Measurements from ENCODE around the gene TRPV2.

The TRPV2 gene

GRCh38 chr17:16425698-16426659, 10.6 kb downstream of the TRPV2 start:
- ChIA-PET POLR2A (interaction anchor here (0.7 to 6.8 kb wide), 4 partner anchors 8 to 45 kb away, joined by 3 to 175 read pairs (median 3); partner anchors contain the start of gene UBB), CTCF (interaction anchor here (2.3 to 2.4 kb wide), 2 partner anchors 13 to 96 kb away, joined by 22 to 25 read pairs; no protein-coding TSS in a partner anchor)
- no peak for DNase-seq (ENCODE audit: extremely low spot score)
- no peak for TF ChIP-seq SUZ12 (IDR thresholded peaks at IDR 0.05)
- TF ChIP-seq ARNT (IDR thresholded peaks at IDR 0.05) = no peak
- TF ChIP-seq FOXK2 (IDR thresholded peaks at IDR 0.05) = no peak
- no peak for TF ChIP-seq LEF1 (IDR thresholded peaks at IDR 0.05; ENCODE audit: borderline replicate concordance)
- TF ChIP-seq HDGF (IDR thresholded peaks at IDR 0.05; ENCODE audit: borderline replicate concordance) = no peak
- TF ChIP-seq FOXM1 (IDR thresholded peaks at IDR 0.05; ENCODE audit: borderline replicate concordance) = no peak

- DNase-seq (ENCODE audit: extremely low spot score) = no peak
- CTCF ChIA-PET = interaction anchor here (0.9 to 2.4 kb wide), 7 partner anchors 7 to 95 kb away, joined by 3 to 25 read pairs (median 8); no protein-coding TSS in a partner anchor
- POLR2A ChIA-PET = interaction anchor here (1.2 to 6.8 kb wide), 3 partner anchors 12 to 90 kb away, joined by 3 to 175 read pairs (median 12); partner anchors contain the start of gene UBB
- TF ChIP-seq HDGF (IDR thresholded peaks at IDR 0.05; ENCODE audit: borderline replicate concordance) (no peak), ZNF384 (IDR thresholded peaks at IDR 0.05) (no peak), ELF4 (IDR thresholded peaks at IDR 0.05) (no peak), ARNT (IDR thresholded peaks at IDR 0.05) (no peak), FOXA1 (IDR thresholded peaks at IDR 0.05) (no peak), PKNOX1 (IDR thresholded peaks at IDR 0.05) (no peak), CTBP1 (IDR thresholded peaks at IDR 0.05; ENCODE audit: borderline replicate concordance) (no peak), SUZ12 (IDR thresholded peaks at IDR 0.05) (no peak), TARDBP (IDR thresholded peaks at IDR 0.05) (no peak), FOXK2 (IDR thresholded peaks at IDR 0.05) (no peak), BHLHE40 (IDR thresholded peaks at IDR 0.05; ENCODE audit: borderline replicate concordance) (no peak), FOXM1 (IDR thresholded peaks at IDR 0.05; ENCODE audit: borderline replicate concordance) (no peak), SP1 (IDR thresholded peaks at IDR 0.05) (no peak), NFRKB (IDR thresholded peaks at IDR 0.05) (no peak), L3MBTL2 (conservative IDR thresholded peaks at IDR 0.05) (no peak), LEF1 (IDR thresholded peaks at IDR 0.05; ENCODE audit: borderline replicate concordance) (no peak)
These were observed 11.6 kb downstream of the TRPV2 start for GRCh38 chr17:16427020-16427419.

GRCh38 chr17:16428098-16428882, 12.9 kb downstream of the TRPV2 start:
- DNase-seq (ENCODE audit: extremely low spot score) = peak; percentile 77

GRCh38 chr17:16429083-16429482, 13.7 kb downstream of the TRPV2 start:
- TF ChIP-seq L3MBTL2 (conservative IDR thresholded peaks at IDR 0.05) (no peak), LEF1 (IDR thresholded peaks at IDR 0.05; ENCODE audit: borderline replicate concordance) (no peak), FOXM1 (IDR thresholded peaks at IDR 0.05; ENCODE audit: borderline replicate concordance) (no peak), FOXK2 (IDR thresholded peaks at IDR 0.05) (no peak), BHLHE40 (IDR thresholded peaks at IDR 0.05; ENCODE audit: borderline replicate concordance) (no peak), PKNOX1 (IDR thresholded peaks at IDR 0.05) (no peak), HDGF (IDR thresholded peaks at IDR 0.05; ENCODE audit: borderline replicate concordance) (no peak), CTBP1 (IDR thresholded peaks at IDR 0.05; ENCODE audit: borderline replicate concordance) (no peak), ZNF384 (IDR thresholded peaks at IDR 0.05) (no peak), TARDBP (IDR thresholded peaks at IDR 0.05) (no peak)
- POLR2A ChIA-PET = interaction anchor here (1.2 to 6.8 kb wide), 3 partner anchors 10 to 48 kb away, joined by 3 to 175 read pairs (median 5); partner anchors contain the start of gene UBB
- DNase-seq (ENCODE audit: extremely low spot score) = no peak
- CTCF ChIA-PET = interaction anchor here (1.3 kb wide), 1 partner anchor 9 kb away, joined by 3 read pairs; no protein-coding TSS in a partner anchor

More at GRCh38 chr17:16428098-16428882, 12.9 kb downstream of the TRPV2 start:
- TF ChIP-seq NFRKB (IDR thresholded peaks at IDR 0.05) (no peak), ZNF384 (IDR thresholded peaks at IDR 0.05) (no peak), L3MBTL2 (conservative IDR thresholded peaks at IDR 0.05) (peak; percentile 94)
- ChIA-PET CTCF (interaction anchor here (0.6 to 2.4 kb wide), 13 partner anchors 8 to 436 kb away, joined by 3 to 25 read pairs (median 4); no protein-coding TSS in a partner anchor), POLR2A (interaction anchor here (0.6 to 6.8 kb wide), 9 partner anchors 10 to 93 kb away, joined by 3 to 175 read pairs (median 5); partner anchors contain the start of gene UBB)

- CTCF ChIA-PET = no interaction called here
- no peak for DNase-seq (ENCODE audit: extremely low spot score)
These were observed 15.3 kb downstream of the TRPV2 start for GRCh38 chr17:16430650-16431049.

GRCh38 chr17:16432017-16432416, 16.6 kb downstream of the TRPV2 start:
- TF ChIP-seq LEF1 (IDR thresholded peaks at IDR 0.05; ENCODE audit: borderline replicate concordance) (no peak), NFRKB (IDR thresholded peaks at IDR 0.05) (no peak), CTBP1 (IDR thresholded peaks at IDR 0.05; ENCODE audit: borderline replicate concordance) (no peak), BHLHE40 (IDR thresholded peaks at IDR 0.05; ENCODE audit: borderline replicate concordance) (no peak), L3MBTL2 (conservative IDR thresholded peaks at IDR 0.05) (no peak), ZNF384 (IDR thresholded peaks at IDR 0.05) (no peak), ELF4 (IDR thresholded peaks at IDR 0.05) (no peak), SUZ12 (IDR thresholded peaks at IDR 0.05) (no peak), SP1 (IDR thresholded peaks at IDR 0.05) (no peak), PKNOX1 (IDR thresholded peaks at IDR 0.05) (no peak), FOXM1 (IDR thresholded peaks at IDR 0.05; ENCODE audit: borderline replicate concordance) (no peak), FOXA1 (IDR thresholded peaks at IDR 0.05) (no peak), HDGF (IDR thresholded peaks at IDR 0.05; ENCODE audit: borderline replicate concordance) (no peak), ARNT (IDR thresholded peaks at IDR 0.05) (no peak), TARDBP (IDR thresholded peaks at IDR 0.05) (no peak), FOXK2 (IDR thresholded peaks at IDR 0.05) (no peak)
- POLR2A ChIA-PET = interaction anchor here (0.7 to 2.5 kb wide), 4 partner anchors 9 to 51 kb away, joined by 3 to 8 read pairs (median 4); partner anchors contain the start of gene UBB
- CTCF ChIA-PET = interaction anchor here (0.6 kb wide), 1 partner anchor 363 kb away, joined by 5 read pairs; no protein-coding TSS in a partner anchor
- DNase-seq (ENCODE audit: extremely low spot score) = no peak

More at GRCh38 chr17:16430650-16431049, 15.3 kb downstream of the TRPV2 start:
- TF ChIP-seq ARNT (IDR thresholded peaks at IDR 0.05) = no peak
- POLR2A ChIA-PET = interaction anchor here (0.6 to 6.8 kb wide), 4 partner anchors 8 to 74 kb away, joined by 3 to 175 read pairs (median 6); partner anchors contain the start of gene UBB

All from HEK293T (cell line).